Coronary artery (tissue), 2 donors: Measurements from ENCODE around the gene AARSD1.
"Not testable (repeated sequence)": the region's sequence is repeated elsewhere in the genome, so short reads cannot be mapped to it uniquely, and the experiment has no call there.

Source experiments
- DNase-seq: peaks from one replicate; pipeline ENCODE4 v3.0.0-alpha.2; 2017; ENCODE audit warnings: low spot score
- H3K27ac ChIP-seq, 2 donors: fragments of 200-600 bp; sonication (generic); one replicate each; pipeline ENCODE4 v1.5.1; 2016 to 2019
- H3K4me3 ChIP-seq: fragments of 200-600 bp; sonication (generic); 2 replicates; pipeline ENCODE4 v1.5.1; 2016; ENCODE audit warnings: mild to moderate bottlenecking, moderate library complexity
- TF ChIP-seq, protein P1 (sequence below): fragments of 200-600 bp; sonication (generic); IDR thresholded peaks from one replicate; pipeline ENCODE4 v1.5.1; 2019; ENCODE audit warnings: antibody characterized with exemption

Gene AARSD1

DNA sequence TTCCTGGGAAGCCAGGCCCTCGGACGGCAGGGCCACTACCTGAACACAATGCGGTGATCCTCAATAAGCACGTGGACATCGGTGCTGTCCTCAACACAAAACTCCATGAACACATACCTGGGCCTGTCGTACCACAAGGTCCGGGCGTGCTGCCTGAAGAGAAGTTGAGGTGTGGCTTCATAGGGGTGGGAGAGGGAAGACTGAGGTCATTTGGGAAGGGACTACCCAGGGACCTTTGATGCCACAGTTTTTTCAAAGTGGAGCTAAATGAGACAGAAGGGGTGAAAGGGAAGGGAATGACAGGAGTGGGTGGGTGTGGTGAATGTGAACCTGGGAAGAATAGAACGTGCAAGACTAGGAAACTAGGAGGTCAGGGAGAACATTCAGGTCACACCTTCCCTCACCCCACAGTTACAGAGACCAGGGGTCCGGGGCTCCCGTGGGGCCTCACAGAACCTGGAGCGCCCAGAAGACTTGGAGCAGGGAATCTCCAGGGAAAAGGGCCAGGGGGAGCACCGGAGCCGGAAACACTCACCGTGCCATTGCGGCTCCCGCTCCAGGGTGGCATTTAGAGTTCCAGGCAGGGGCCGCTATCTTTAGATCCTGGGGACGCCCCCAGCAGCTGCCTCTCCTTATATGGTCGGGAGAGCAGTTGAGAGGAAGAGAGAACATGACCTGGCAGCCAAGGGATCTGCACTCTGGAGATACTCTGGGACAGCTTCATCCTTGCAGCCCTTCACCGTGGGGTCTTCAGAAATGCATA lies 15.4 kb upstream of the AARSD1 start, which contains the start of gene PTGES3L:
Gene PTGES3L (minus strand): TSS at position 570 of the 763 bp plus-strand sequence. CDS start 27 bp downstream, at position 543.
- TF ChIP-seq, protein P1, sequence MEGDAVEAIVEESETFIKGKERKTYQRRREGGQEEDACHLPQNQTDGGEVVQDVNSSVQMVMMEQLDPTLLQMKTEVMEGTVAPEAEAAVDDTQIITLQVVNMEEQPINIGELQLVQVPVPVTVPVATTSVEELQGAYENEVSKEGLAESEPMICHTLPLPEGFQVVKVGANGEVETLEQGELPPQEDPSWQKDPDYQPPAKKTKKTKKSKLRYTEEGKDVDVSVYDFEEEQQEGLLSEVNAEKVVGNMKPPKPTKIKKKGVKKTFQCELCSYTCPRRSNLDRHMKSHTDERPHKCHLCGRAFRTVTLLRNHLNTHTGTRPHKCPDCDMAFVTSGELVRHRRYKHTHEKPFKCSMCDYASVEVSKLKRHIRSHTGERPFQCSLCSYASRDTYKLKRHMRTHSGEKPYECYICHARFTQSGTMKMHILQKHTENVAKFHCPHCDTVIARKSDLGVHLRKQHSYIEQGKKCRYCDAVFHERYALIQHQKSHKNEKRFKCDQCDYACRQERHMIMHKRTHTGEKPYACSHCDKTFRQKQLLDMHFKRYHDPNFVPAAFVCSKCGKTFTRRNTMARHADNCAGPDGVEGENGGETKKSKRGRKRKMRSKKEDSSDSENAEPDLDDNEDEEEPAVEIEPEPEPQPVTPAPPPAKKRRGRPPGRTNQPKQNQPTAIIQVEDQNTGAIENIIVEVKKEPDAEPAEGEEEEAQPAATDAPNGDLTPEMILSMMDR: no peak
- peak within 1 kb of the TSS; percentile 43 to 86 for H3K27ac ChIP-seq
- peak; percentile 78 for DNase-seq
- peak within 1 kb of the TSS; percentile 100 for H3K4me3 ChIP-seq

DNA sequence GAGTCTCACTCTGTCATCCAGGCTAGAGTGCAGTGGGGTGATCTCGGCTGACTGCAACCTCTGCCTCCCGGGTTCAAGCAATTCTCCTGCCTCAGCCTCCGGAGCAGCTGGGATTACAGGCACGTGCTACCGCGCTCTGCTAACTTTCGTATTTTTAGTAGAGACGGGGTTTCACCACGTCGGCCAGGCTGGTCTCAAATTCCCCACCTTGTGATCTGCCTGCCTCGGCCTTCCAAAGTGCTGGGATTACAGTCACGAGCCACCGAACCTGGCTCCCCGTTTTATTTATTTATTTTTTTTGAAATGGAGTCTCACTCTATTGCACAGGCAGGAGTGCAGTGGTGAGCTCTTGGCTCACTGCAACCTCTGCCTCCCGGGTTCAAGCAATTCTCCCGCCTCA lies 11.4 kb upstream of the AARSD1 start:
- not testable (repeated sequence) for H3K27ac ChIP-seq, DNase-seq, H3K4me3 ChIP-seq

DNA sequence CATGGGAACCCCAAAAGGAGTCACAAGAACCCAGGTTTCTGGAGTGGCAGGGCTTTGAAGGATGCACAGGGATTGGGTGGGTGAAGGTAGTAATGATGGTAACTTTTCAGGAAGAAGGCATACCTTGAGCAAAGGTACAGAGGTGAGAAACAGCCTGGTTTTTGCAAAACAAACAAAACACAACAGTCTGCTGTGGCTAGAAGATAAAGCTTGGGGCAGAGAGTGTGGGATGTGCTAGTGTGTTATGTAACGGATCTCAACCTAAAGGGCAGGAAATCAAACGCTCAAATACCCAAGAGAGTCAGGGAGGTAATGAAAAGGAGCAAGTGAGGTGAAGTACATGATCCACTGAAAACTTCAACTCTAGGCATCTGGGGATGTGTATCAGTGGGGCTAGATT lies 11.0 kb upstream of the AARSD1 start:
- TF ChIP-seq, protein P1: no peak
- Histone ChIP-seq H3K27ac (no peak overlapping the region), H3K4me3 (no peak overlapping the region)
- DNase-seq: no peak

DNA sequence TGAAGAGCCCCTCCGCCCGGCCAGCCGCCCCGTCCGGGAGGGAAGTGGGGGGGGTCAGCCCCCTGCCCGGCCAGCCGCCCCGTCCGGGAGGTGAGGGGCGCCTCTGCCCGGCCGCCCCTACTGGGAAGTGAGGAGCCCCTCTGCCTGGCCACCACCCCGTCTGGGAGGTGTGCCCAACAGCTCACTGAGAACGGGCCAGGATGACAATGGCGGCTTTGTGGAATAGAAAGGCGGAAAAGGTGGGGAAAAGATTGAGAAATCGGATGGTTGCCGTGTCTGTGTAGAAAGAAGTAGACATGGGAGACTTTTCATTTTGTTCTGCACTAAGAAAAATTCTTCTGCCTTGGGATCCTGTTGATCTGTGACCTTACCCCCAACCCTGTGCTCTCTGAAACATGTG lies 9.1 kb upstream of the AARSD1 start:
- not testable (repeated sequence) for DNase-seq, H3K27ac ChIP-seq, H3K4me3 ChIP-seq

DNA sequence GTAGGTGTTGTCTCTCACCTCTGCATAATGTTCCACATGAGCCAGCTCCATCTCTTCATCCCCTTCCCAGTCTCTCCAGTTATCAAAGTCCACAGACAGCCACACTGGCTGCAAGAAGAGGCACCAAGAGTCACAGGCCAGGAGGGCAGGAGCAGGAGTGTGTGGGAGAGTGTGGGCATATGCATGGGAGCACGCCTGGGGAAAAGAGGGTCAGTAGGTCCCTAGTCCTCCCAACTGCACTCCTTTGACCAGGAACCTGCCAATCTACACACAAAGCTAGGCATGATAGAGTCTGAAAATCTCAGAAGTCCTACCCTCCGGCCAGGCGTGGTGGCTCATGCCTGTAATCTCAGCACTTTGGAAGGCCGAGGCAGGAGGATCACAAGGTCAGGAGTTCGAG lies 7.3 kb upstream of the AARSD1 start:
- DNase-seq: no peak
- Histone ChIP-seq H3K4me3 (no peak overlapping the region), H3K27ac (no peak overlapping the region)
- TF ChIP-seq, protein P1: no peak

DNA sequence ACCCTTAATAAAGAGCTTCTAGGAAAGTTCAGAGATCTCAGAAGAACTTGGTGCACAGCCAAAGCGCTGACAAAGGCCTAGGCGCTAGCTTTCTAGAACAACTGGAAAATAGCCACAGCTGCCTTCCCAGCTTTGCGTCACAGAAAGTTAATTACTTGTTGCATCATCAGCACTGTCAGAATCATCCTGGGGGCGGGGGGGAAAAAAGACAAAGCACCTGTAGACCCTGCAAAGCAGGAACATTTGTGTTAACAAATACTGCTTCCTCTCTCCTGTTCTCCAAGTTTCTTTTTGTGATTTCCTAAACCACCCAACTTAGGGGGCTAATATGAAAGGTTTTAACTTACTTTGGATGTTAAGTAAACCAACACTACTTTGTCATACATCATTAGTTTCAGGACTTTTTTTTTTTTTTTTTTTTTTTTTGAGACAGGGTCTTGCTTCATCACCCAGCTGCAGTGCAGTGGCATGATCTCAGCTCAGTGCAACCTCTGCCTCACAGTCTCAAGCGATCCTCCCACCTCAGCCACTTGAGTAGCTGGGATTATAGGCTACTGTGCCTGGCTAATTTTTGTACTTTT lies 4.8 kb upstream of the AARSD1 start:
- DNase-seq: no peak
- Histone ChIP-seq H3K27ac (no peak overlapping the region), H3K4me3 (no peak overlapping the region)
- TF ChIP-seq, protein P1: no peak

DNA sequence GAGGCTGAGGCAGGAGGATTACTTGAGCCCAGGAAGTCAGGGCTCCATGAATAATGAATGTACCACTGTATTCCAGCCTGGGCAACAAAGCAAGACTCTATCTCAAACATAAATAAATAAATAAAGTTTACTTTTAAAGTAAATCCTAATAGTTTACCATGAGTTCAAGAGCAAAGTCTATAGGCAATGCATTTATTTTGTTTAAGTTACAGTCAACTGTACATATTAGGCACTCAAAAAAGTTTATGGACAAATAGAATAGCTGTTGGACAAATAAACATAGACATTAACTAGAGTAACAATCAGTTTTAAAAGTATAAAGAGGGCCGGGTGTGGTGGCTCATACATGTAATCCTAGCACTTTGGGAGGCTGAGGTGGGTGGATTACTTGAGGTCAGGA lies 3.7 kb upstream of the AARSD1 start:
- DNase-seq: no peak
- Histone ChIP-seq H3K27ac (no peak overlapping the region), H3K4me3 (no peak overlapping the region)
- TF ChIP-seq, protein P1: no peak

DNA sequence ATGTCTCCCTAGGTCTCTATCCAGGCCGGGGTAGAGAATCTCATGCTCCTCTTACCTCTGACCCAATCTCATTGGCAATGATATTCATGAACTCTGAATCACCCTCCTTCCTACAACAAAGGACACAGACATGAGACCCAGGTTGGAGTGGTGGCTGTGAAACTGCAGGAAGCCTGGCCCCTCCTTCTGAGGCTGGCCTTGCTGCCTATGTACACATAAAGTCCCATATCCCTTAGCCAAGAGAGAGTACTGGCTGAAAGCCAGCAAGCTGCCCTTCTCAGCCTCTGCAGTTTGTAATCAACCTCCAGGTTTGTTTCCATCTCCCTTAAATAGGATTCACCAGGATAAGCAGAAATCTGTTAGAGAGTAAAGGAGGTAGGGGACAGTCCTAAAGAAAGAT lies 10.6 kb downstream of the AARSD1 start:
- no peak for DNase-seq
- Histone ChIP-seq H3K27ac (no peak overlapping the region), H3K4me3 (no peak overlapping the region)
- TF ChIP-seq, protein P1: no peak
